Activated CD8-positive, alpha-beta memory T cell treated with anti-CD3 and anti-CD28 coated beads, Interleukin-2, amount 50 U/mL, for 24 hours (primary cell): ENCODE data around the gene YTHDF1.

ENCODE experiments used
- DNase-seq: peaks from one replicate; pipeline ENCODE4 v3.0.0-alpha.2; 2020; ENCODE audit errors: extremely low read depth

YTHDF1 gene

GRCh38 chr20:63248835-63249591 lies 33.1 kb upstream of the YTHDF1 start:
- no peak for DNase-seq

GRCh38 chr20:63247671-63248228 lies 31.8 kb upstream of the YTHDF1 start:
- DNase-seq: no peak

- no peak for DNase-seq
These were observed 30.8 kb upstream of the YTHDF1 start for GRCh38 chr20:63246490-63247288.

- DNase-seq: no peak
These were observed 28.5 kb upstream of the YTHDF1 start for GRCh38 chr20:63244468-63244867.

- no peak for DNase-seq
These were observed 27.8 kb upstream of the YTHDF1 start for GRCh38 chr20:63243604-63244247.

- no peak for DNase-seq
These were observed 26.8 kb upstream of the YTHDF1 start for GRCh38 chr20:63242736-63243135.

GRCh38 chr20:63241272-63241671 lies 25.3 kb upstream of the YTHDF1 start:
- DNase-seq: no peak

- DNase-seq: no peak
These were observed 24.1 kb upstream of the YTHDF1 start for GRCh38 chr20:63240004-63240403.

- no peak for DNase-seq
These were observed 23.5 kb upstream of the YTHDF1 start for GRCh38 chr20:63239431-63239830.

- no peak for DNase-seq
These were observed 22.7 kb upstream of the YTHDF1 start for GRCh38 chr20:63238514-63239125.

- no peak for DNase-seq
These were observed 22.1 kb upstream of the YTHDF1 start for GRCh38 chr20:63238031-63238430.

- no peak for DNase-seq
These were observed 20.3 kb upstream of the YTHDF1 start for GRCh38 chr20:63236116-63236837.

GRCh38 chr20:63235399-63235983 lies 19.6 kb upstream of the YTHDF1 start, which contains the start of gene BIRC7:
Gene BIRC7, plus strand, starts transcription at chr20:63235905. Its CDS starts 192 bp downstream, at chr20:63236097.
- DNase-seq: no peak

GRCh38 chr20:63234693-63235398 lies 18.9 kb upstream of the YTHDF1 start:
- no peak for DNase-seq

- no peak for DNase-seq
These were observed 18.0 kb upstream of the YTHDF1 start for GRCh38 chr20:63233924-63234323.

- no peak for DNase-seq
These were observed 17.1 kb upstream of the YTHDF1 start for GRCh38 chr20:63233061-63233344.

- DNase-seq: no peak
These were observed 16.5 kb upstream of the YTHDF1 start for GRCh38 chr20:63232235-63233060.

GRCh38 chr20:63230800-63231268 lies 14.9 kb upstream of the YTHDF1 start:
- DNase-seq: no peak

GRCh38 chr20:63228806-63229205 lies 12.9 kb upstream of the YTHDF1 start:
- DNase-seq: no peak
